ENCODE measurements around the gene USH1C.

DNA sequence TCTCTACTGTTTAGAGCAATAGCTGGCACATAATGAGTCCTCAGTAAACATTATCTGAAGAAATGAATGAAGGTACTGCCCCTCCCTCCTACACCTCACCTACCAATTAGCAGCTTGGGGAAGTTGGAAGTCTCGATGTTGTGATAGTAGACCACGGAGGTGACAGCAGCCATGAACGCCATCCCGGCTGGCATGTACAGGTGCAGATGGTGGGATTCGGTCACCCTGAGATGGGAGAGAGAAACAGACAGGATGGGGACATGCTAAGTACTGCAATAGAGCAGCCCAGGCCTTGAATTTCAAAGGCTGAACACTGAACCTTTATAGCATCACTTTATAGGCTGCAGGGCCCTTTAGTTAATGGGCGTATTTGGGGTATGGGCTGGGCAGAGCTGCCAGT is 74.2 kb downstream of the USH1C start:
- no peak for TF ChIP-seq CTCF (IDR thresholded peaks at IDR 0.05; ENCODE audit: low read depth, low read length)
- TF ChIP-seq EZH2phosphoT487 (IDR thresholded peaks at IDR 0.05; ENCODE audit: low read depth) = no peak

Data from OCI-LY3 (cell line).